Psoas muscle (tissue), 8 donors: ENCODE measurements around the gene PRR22. TPM values are rescaled to one million over a fixed set of nuclear protein-coding genes. Genes with fewer than 3 reads are reported as not detected.

Experiments used
- ATAC-seq, 4 donors: fragments of 200-7000 bp; cut with Tn5 transposase; one replicate each; pipeline ENCODE4 v1.9.1; 2020; ENCODE audit warnings: moderate library complexity in 3 of 4, mild to moderate bottlenecking in 2 of 4
- DNase-seq, 2 donors: peaks; one replicate each; pipeline ENCODE4 v3.0.0-alpha.2; 2020
- H3K27ac ChIP-seq: fragments of 200-600 bp; one replicate; pipeline ENCODE4 v1.8.0; 2022
- H3K27me3 ChIP-seq, 3 donors: fragments of 200-600 bp in 1 of 3; one replicate each; pipeline versions ENCODE4 v1.6.1 to v1.8.0; 2013 to 2022; ENCODE audit warnings: low read length in 2 of 3, mild to moderate bottlenecking in 2 of 3, moderate library complexity in 1 of 3; ENCODE audit not compliant: insufficient read depth in 3 of 3
- H3K36me3 ChIP-seq, 2 donors: fragments of 200-600 bp in 1 of 2; one replicate each; pipeline versions ENCODE4 v1.6.1 to v1.8.0; 2013 to 2022; ENCODE audit warnings: low read depth in 1 of 2, mild to moderate bottlenecking in 1 of 2, moderate library complexity in 1 of 2; ENCODE audit not compliant: insufficient read depth in 1 of 2
- H3K4me1 ChIP-seq: fragments of 200-600 bp; one replicate; pipeline ENCODE4 v1.8.0; 2022
- H3K4me3 ChIP-seq: fragments of 200-600 bp; one replicate; pipeline ENCODE4 v1.8.0; 2022; ENCODE audit warnings: mild to moderate bottlenecking
- H3K9me3 ChIP-seq: fragments of 200-600 bp; one replicate; pipeline ENCODE4 v1.8.0; 2022
- WGBS, 3 donors: extraction: QIAGEN DNeasy Blood & Tissue Kit; methylation state at CpG; one replicate each; pipeline versions ENCODE4 v1.1.6 to v1.1.7; 2013; 5-methylcytosine and 5-hydroxymethylcytosine counted together
- intact Hi-C, 2 donors: fragments of 100-400 bp; cut with DNase I; formaldehyde crosslinking; loops; one replicate each; pipeline versions ENCODE4 v1.11.0 to v1.14.2; 2022
- polyA plus RNA-seq, 3 donors: library from polyadenylated mRNA; stranded (reverse); fragments of 200-250 nt; gene quantifications; one replicate each; pipeline ENCODE4 v1.2.3, GENCODE V29; 2013
- total RNA-seq, 4 donors: library from RNA; stranded (reverse); fragmentation: NEBNext Ultra II Directional in 2 of 4; extraction: Animal tissue kit (Norgen Biotek cat#: 25700) in 2 of 4; gene quantifications; one replicate each; pipeline versions ENCODE4 v1.2.1 to v1.2.4, GENCODE V29; 2021 to 2023
- TF ChIP-seq, protein P1 (sequence below): fragments of 200-600 bp; IDR thresholded peaks from one replicate; pipeline ENCODE4 v1.8.0; 2022; ENCODE audit warnings: antibody characterized with exemption
- donor health status: healthy with polysubstance abuse.
- donor health status: DM: no; HTN: no; CAD: no; lungs with moderate emphysema.
- donor health status: Bipolar disorder and iron deficiency.
- donor health status: healthy.
- donor health status: DM: yes; HTN: yes; CAD: no.
- donor health status: DM: no; HTN: no; CAD: no.
- donor health status: DM: no; HTN: no; CAD: no.
- donor health status: DM: yes; HTN: yes; CAD: no.

PRR22 gene
- total and polyA plus RNA-seq, 7 donors = 0.57 to 2.7 (median 1.2) TPM

DNA sequence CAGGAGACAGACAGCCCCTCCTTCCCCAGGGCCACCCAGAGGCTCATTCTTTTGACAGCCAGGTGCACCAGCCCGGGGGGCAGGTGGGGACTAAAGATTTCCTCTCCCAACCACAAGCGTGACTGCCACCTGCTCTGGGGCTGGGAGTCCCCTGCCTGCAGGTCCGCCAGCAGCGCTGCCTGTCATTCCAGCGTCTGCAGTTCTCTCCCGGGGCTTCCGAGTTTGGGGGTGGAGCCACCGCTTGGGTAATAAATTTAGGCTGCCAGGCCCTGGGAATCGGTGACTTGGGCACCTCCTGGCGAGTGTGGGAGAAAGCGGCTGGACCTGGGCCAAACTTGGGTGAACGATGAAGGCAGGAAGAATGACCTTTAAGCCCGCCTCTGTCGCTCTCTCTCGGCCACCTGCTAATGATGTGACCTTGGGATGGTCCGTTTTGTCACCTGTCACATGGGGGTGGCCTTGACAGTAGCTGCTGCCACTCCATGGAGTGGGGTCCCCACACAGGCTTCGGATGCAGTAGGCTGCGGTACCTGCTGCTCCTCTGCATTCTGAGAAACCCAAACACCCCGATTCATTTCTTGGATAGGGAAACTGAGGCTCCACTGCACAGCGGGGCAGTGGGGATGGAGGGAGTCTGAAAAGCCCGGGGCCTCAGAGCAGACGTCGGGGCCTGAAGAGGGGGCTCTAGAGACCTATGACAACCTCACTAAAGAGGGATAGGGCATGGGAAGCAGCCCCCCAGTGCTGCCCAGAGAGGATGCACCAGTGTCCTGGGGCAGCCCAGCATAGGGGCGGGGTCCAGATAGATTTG is 42.2 kb upstream of the PRR22 start:
- TF ChIP-seq, protein P1, sequence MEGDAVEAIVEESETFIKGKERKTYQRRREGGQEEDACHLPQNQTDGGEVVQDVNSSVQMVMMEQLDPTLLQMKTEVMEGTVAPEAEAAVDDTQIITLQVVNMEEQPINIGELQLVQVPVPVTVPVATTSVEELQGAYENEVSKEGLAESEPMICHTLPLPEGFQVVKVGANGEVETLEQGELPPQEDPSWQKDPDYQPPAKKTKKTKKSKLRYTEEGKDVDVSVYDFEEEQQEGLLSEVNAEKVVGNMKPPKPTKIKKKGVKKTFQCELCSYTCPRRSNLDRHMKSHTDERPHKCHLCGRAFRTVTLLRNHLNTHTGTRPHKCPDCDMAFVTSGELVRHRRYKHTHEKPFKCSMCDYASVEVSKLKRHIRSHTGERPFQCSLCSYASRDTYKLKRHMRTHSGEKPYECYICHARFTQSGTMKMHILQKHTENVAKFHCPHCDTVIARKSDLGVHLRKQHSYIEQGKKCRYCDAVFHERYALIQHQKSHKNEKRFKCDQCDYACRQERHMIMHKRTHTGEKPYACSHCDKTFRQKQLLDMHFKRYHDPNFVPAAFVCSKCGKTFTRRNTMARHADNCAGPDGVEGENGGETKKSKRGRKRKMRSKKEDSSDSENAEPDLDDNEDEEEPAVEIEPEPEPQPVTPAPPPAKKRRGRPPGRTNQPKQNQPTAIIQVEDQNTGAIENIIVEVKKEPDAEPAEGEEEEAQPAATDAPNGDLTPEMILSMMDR = no peak
- no peak for ATAC-seq
- peaks cover 0 to 84% (median 32%) of the 10 kb centered on the region in 3 donors for H3K27me3 ChIP-seq
- H3K27ac ChIP-seq = no peak overlapping the region
- H3K36me3 ChIP-seq = no peaks in the 10 kb centered on the region
- H3K4me1 ChIP-seq = no peaks in the 10 kb centered on the region
- no peak overlapping the region for H3K4me3 ChIP-seq
- WGBS, 3 donors = 13 to 15% (median 14%) methylated on average over 22 to 24 of the region's 24 CpGs
- peak in 1 of 2 donors; percentile 40 for DNase-seq
- H3K9me3 ChIP-seq = no peaks in the 10 kb centered on the region
- intact Hi-C loops = no loop called here

DNA sequence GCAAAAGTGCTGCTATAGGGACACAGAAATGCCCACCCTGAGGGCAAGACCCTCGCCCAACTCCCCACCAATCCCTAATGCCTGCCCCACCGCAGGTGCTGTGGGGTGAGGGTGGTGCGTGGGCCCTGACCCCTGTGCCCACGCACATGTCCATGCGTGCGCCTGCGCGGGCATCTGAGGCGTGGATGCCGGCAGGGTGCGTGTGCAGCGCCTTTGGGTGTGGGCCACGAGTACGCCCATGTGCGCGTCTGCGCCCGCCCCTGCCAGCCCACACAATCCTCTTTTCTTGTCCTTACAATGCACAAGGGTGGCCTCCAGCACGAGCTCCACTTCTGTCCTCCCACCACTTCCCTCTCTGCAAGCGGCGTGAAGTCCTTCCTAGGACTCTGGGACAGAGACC is 40.6 kb upstream of the PRR22 start:
- DNase-seq (no peak), ATAC-seq (no peak)
- peaks cover 0 to 76% (median 32%) of the 10 kb centered on the region in 3 donors for H3K27me3 ChIP-seq
- no peaks in the 10 kb centered on the region for H3K4me1 ChIP-seq
- TF ChIP-seq, protein P1 = no peak
- intact Hi-C loops = no loop called here
- 86 to 90% (median 88%) methylated on average over 18 to 21 of the region's 21 CpGs for WGBS, 3 donors
- no peaks in the 10 kb centered on the region for H3K36me3 ChIP-seq
- H3K27ac ChIP-seq = no peak overlapping the region
- H3K4me3 ChIP-seq = no peak overlapping the region
- H3K9me3 ChIP-seq = no peaks in the 10 kb centered on the region

GRCh38 chr19:5824751-5825150 is 40.2 kb upstream of the PRR22 start:
- Histone ChIP-seq H3K9me3 (no peaks in the 10 kb centered on the region), H3K4me3 (no peak overlapping the region), H3K27ac (no peak overlapping the region), H3K27me3 (peaks cover 0 to 72% (median 29%) of the 10 kb centered on the region in 3 donors), H3K4me1 (no peaks in the 10 kb centered on the region), H3K36me3 (no peaks in the 10 kb centered on the region)
- 60 to 63% (median 62%) methylated on average over 10 of the region's 10 CpGs for WGBS, 3 donors
- TF ChIP-seq, protein P1 = no peak
- intact Hi-C loops = no loop called here
- DNase-seq (no peak), ATAC-seq (no peak)

DNA sequence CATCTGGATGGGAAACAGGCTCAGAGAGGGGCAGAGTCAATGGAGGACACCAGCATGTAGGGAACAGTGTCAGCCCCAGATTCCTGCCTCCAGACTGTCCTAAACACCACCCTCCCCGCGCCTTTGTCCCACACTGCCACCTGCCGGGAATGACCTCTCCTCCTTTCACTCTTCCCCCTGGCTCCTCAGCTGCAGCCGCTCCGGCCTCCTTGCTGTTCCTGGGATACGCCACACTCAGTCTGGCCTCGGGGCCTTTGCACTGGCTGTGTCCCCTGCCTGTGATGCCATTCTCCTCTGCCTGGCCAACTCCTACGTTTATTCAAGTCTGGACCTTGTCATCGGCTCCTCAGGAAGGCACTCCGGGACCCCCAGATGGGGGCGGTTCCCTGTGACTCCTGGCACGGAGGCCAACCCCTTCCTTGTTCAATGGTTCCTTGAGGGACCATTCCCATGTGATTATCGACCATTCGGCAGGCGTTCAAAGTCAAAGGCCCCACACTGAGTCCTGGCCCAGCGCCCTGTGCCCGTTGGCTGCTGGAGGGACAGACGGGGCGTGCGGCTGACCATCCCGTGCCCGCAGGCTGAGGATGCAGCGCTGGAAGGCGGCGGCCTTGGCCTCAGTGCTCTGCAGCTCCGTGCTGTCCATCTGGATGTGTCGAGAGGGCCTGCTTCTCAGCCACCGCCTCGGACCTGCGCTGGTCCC is 39.2 kb upstream of the PRR22 start:
- H3K9me3 ChIP-seq = no peaks in the 10 kb centered on the region
- WGBS, 3 donors = 75 to 81% (median 77%) methylated on average over 30 of the region's 30 CpGs
- TF ChIP-seq, protein P1 = no peak
- H3K27me3 ChIP-seq = peaks cover 0 to 72% (median 24%) of the 10 kb centered on the region in 3 donors
- no peak overlapping the region for H3K4me3 ChIP-seq
- intact Hi-C loops = no loop called here
- H3K4me1 ChIP-seq = no peaks in the 10 kb centered on the region
- no peak overlapping the region for H3K27ac ChIP-seq
- DNase-seq (no peak), ATAC-seq (no peak)
- H3K36me3 ChIP-seq = no peaks in the 10 kb centered on the region
